A549 (cell line): Measurements from ENCODE around the gene MAP3K19. TPM values are rescaled to one million over a fixed set of nuclear protein-coding genes. Genes with fewer than 3 reads are reported as not detected.

ENCODE experiments used
- ATAC-seq, 2 experiments: fragments of 200-7000 bp in 1 of 2; fragments of >200 bp in 1 of 2; cut with Nextera tagmentation in 1 of 2; cut with Tn5 transposase in 1 of 2; 3 replicates each; pipeline versions ENCODE4 v1.8.0 to v1.9.1; 2018 to 2020; ENCODE audit warnings: mild to moderate bottlenecking in 1 of 2, moderate library complexity in 1 of 2
- CTCF ChIA-PET: fragments of 300-600 bp; sonication (Branson Sonifier 250); formaldehyde crosslinking; extraction: SDS; loops from one replicate; lab custom pipeline; 2021; ENCODE audit warnings: antibody characterized with exemption, inconsistent platforms; lab: Yijun Ruan, JAX
- POLR2A ChIA-PET: fragments of 350-600 bp; formaldehyde crosslinking; extraction: SDS; loops from one replicate; lab custom pipeline; 2021; ENCODE audit warnings: antibody characterized with exemption, inconsistent platforms; lab: Yijun Ruan, JAX
- DNase-seq, 2 experiments: peaks; one replicate each; pipeline versions ENCODE4 v3.0.0 to v3.0.0-alpha.2; 2011 to 2016; ENCODE audit warnings: low read depth in 1 of 2, low spot score in 1 of 2
- FAIRE-seq: peaks from 2 replicates; lab custom pipeline; 2011; peaks lifted over from hg19 to GRCh38; lab: Jason Lieb, UNC
- H3K27ac ChIP-seq, 2 experiments: fragments of >200 bp; sonication (Bioruptor Twin); formaldehyde crosslinking; 3 replicates each; pipeline ENCODE4 v1.5.1; 2016 to 2017
- H3K4me1 ChIP-seq: fragments of >200 bp; sonication (Bioruptor Twin); formaldehyde crosslinking; 3 replicates; pipeline ENCODE4 v1.6.1; 2016
- H3K4me2 ChIP-seq: fragments of >200 bp; sonication (Bioruptor Twin); formaldehyde crosslinking; 3 replicates; pipeline ENCODE4 v1.6.1; 2016
- H3K4me3 ChIP-seq: fragments of >200 bp; sonication (Bioruptor Twin); formaldehyde crosslinking; 3 replicates; pipeline ENCODE4 v1.5.1; 2016
- H3K9me3 ChIP-seq: fragments of >200 bp; sonication (Bioruptor Twin); formaldehyde crosslinking; 3 replicates; pipeline ENCODE4 v1.6.1; 2016
- ATOH8 ChIP-seq: fragments of 250-450 bp; sonication (Bioruptor Pico); IDR thresholded peaks from 2 replicates; pipeline ENCODE4 v1.5.0; 2020; ENCODE audit warnings: low read depth, mild to moderate bottlenecking, moderate library complexity
- MAFK ChIP-seq: fragments of 450-650 bp; IDR thresholded peaks from 2 replicates; pipeline ENCODE4 v1.6.1; 2014; ENCODE audit not compliant: partially characterized antibody
- WGBS: methylation state at CpG from one replicate; pipeline ENCODE4 v1.1.6; 2017; ENCODE audit errors: missing lambda C conversion rate; 5-methylcytosine and 5-hydroxymethylcytosine counted together
- polyA plus RNA-seq, 4 experiments: library from polyadenylated mRNA; depleted of rRNA in 3 of 4; stranded (reverse); fragments of >200 nt; fragmentation: RNase III in 1 of 4; extraction: RNeasy Plus Mini Kit Qiagen cat#74134 plus additional on column Dnase treatment in 1 of 4; gene quantifications; 2 replicates in 3 of 4; 3 replicates in 1 of 4; pipeline ENCODE4 v1.2.3, GENCODE V29; 2011 to 2017

Gene MAP3K19
- polyA plus RNA-seq, 2 of the 4 experiments (the other 2 are of a cell fraction), result not detected

- peak in 1 of 2 experiments; percentile 12 for DNase-seq
- CTCF ChIA-PET, result interaction anchor here (1.0 to 2.1 kb wide), 4 partner anchors 10 to 467 kb away, joined by 3 to 6 read pairs (median 4); no protein-coding TSS in a partner anchor
- WGBS, result 27% methylated on average over 16 of the region's 16 CpGs
Measured at GRCh38 chr2:134917360-134917865, 129.8 kb downstream of the MAP3K19 start.

More at GRCh38 chr2:134917360-134917865, 129.8 kb downstream of the MAP3K19 start:
- Histone ChIP-seq H3K9me3 (peaks cover 7% of the 10 kb centered on the region; the same call in 2 of the 3 replicates), H3K4me2 (peak overlapping the region; percentile 89), H3K4me3 (peak overlapping the region; percentile 95), H3K27ac (peak overlapping the region; percentile 93 to 100), H3K4me1 (peaks cover 26% of the 10 kb centered on the region)
- no peak for FAIRE-seq
- ATAC-seq, result no peak
- TF ChIP-seq MAFK (no peak), ATOH8 (CRISPR knock-in tag) (no peak)
- POLR2A ChIA-PET, result interaction anchor here (0.5 to 1.7 kb wide), 9 partner anchors 9 to 614 kb away, joined by 3 to 8 read pairs (median 4); partner anchors contain the start of genes R3HDM1 and ZRANB3

Other genes starting within 250 kb of the MAP3K19 start
- 0.09 and 0.13 TPM in 2 replicates for gene ACMSD, start 208.8 kb downstream of the MAP3K19 start, polyA plus RNA-seq (2011; rRNA removed)
- gene ACMSD, start 208.8 kb downstream of the MAP3K19 start, polyA plus RNA-seq (2017; fragmentation: RNase III; extraction: RNeasy Plus Mini Kit Qiagen cat#74134 plus additional on column Dnase treatment), result not detected in 3 replicates
- gene CCNT2, start 128.6 kb downstream of the MAP3K19 start, polyA plus RNA-seq (2011; rRNA removed), result 20.7 and 24.4 TPM in 2 replicates
- gene CCNT2, start 128.6 kb downstream of the MAP3K19 start, polyA plus RNA-seq (2017; fragmentation: RNase III; extraction: RNeasy Plus Mini Kit Qiagen cat#74134 plus additional on column Dnase treatment), result 12.6 to 14.8 TPM (median 12.8 TPM) in 3 replicates
- gene RAB3GAP1, start 4.8 kb upstream of the MAP3K19 start, polyA plus RNA-seq (2011; rRNA removed), result 40.8 and 44.6 TPM in 2 replicates
- gene RAB3GAP1, start 4.8 kb upstream of the MAP3K19 start, polyA plus RNA-seq (2017; fragmentation: RNase III; extraction: RNeasy Plus Mini Kit Qiagen cat#74134 plus additional on column Dnase treatment), result 29.7 to 31.3 TPM (median 30.1 TPM) in 3 replicates